Liver (tissue), 9 donors: Measurements from ENCODE around the gene PHKB. TPM values are rescaled to one million over a fixed set of nuclear protein-coding genes. Genes with fewer than 3 reads are reported as not detected.

Experiments used
- DNase-seq: peaks from one replicate; pipeline ENCODE4 v3.0.0-alpha.2; 2017; ENCODE audit warnings: low spot score
- H3K27ac ChIP-seq, 2 donors: one replicate each; pipeline ENCODE4 v1.7.0; 2013; ENCODE audit warnings: inconsistent platforms in 2 of 2, low read length in 2 of 2, control low read depth in 1 of 2, low read depth in 1 of 2, mild to moderate bottlenecking in 1 of 2
- H3K27me3 ChIP-seq, 4 donors: one replicate each; pipeline versions ENCODE4 v1.6.1 to v1.7.0; 2013; ENCODE audit warnings: low read length in 3 of 4, inconsistent platforms in 1 of 4, mild to moderate bottlenecking in 1 of 4, moderate library complexity in 1 of 4; ENCODE audit not compliant: control insufficient read depth in 4 of 4, insufficient read depth in 4 of 4
- H3K36me3 ChIP-seq, 4 donors: one replicate each; pipeline versions ENCODE4 v1.6.1 to v1.7.0; 2013; ENCODE audit warnings: low read length in 3 of 4, mild to moderate bottlenecking in 3 of 4, low read depth in 1 of 4, moderate library complexity in 1 of 4; ENCODE audit not compliant: control insufficient read depth in 4 of 4, insufficient read depth in 3 of 4
- H3K4me1 ChIP-seq, 4 donors: one replicate each; pipeline versions ENCODE4 v1.6.1 to v1.7.0; 2013; ENCODE audit warnings: low read length in 3 of 4, mild to moderate bottlenecking in 3 of 4, moderate library complexity in 1 of 4; ENCODE audit not compliant: control insufficient read depth in 4 of 4, insufficient read depth in 4 of 4
- H3K4me3 ChIP-seq, 3 donors: one replicate each; pipeline versions ENCODE4 v1.6.1 to v1.7.0; 2013; ENCODE audit warnings: low read length in 3 of 3, control low read depth in 1 of 3, low read depth in 1 of 3, mild to moderate bottlenecking in 1 of 3
- H3K9ac ChIP-seq, 2 donors: one replicate each; pipeline ENCODE4 v1.7.0; 2013; ENCODE audit warnings: low read length in 2 of 2, mild to moderate bottlenecking in 2 of 2, moderate library complexity in 2 of 2, control low read depth in 1 of 2, low read depth in 1 of 2
- H3K9me3 ChIP-seq, 4 donors: one replicate each; pipeline versions ENCODE4 v1.6.1 to v1.7.0; 2013; ENCODE audit warnings: low read length in 3 of 4; ENCODE audit not compliant: control insufficient read depth in 4 of 4
- CTCF ChIP-seq: fragments of 150-350 bp; IDR thresholded peaks from 2 replicates; pipeline ENCODE4 v1.5.1; 2017; ENCODE audit warnings: improper control_type of control experiment, low read depth, low read length; ENCODE audit not compliant: missing input control
- EGR1 ChIP-seq, 2 donors: IDR thresholded peaks; 2 replicates each; pipeline ENCODE4 v1.6.1; 2016 to 2018; ENCODE audit warnings: antibody characterized with exemption in 2 of 2, low read depth in 2 of 2
- FOXA1 ChIP-seq: IDR thresholded peaks from 2 replicates; pipeline ENCODE4 v1.6.1; 2016; ENCODE audit warnings: antibody characterized with exemption
- FOXA2 ChIP-seq: IDR thresholded peaks from 2 replicates; pipeline ENCODE4 v1.6.1; 2016; ENCODE audit warnings: antibody characterized with exemption
- GABPA ChIP-seq, 2 donors: IDR thresholded peaks in 1 of 2; conservative IDR thresholded peaks in 1 of 2; 2 replicates each; pipeline ENCODE4 v1.6.1; 2016; ENCODE audit warnings: antibody characterized with exemption in 2 of 2, mild to moderate bottlenecking in 1 of 2, moderate library complexity in 1 of 2
- HNF4A ChIP-seq, 2 donors: conservative IDR thresholded peaks; 2 replicates each; pipeline ENCODE4 v1.6.1; 2016; ENCODE audit warnings: antibody characterized with exemption in 2 of 2, mild to moderate bottlenecking in 2 of 2
- HNF4G ChIP-seq: IDR thresholded peaks from 2 replicates; pipeline ENCODE4 v1.6.1; 2016; ENCODE audit warnings: antibody characterized with exemption
- JUND ChIP-seq, 2 donors: IDR thresholded peaks; 2 replicates each; pipeline ENCODE4 v1.6.1; 2016; ENCODE audit warnings: antibody characterized with exemption in 2 of 2
- MAX ChIP-seq: IDR thresholded peaks from 2 replicates; pipeline ENCODE4 v1.6.1; 2016; ENCODE audit warnings: antibody characterized with exemption
- NR2F2 ChIP-seq: IDR thresholded peaks from 2 replicates; pipeline ENCODE4 v1.6.1; 2016; ENCODE audit warnings: antibody characterized with exemption
- RAD21 ChIP-seq, 2 donors: IDR thresholded peaks; 2 replicates each; pipeline ENCODE4 v1.6.1; 2016; ENCODE audit warnings: antibody characterized with exemption in 2 of 2, mild to moderate bottlenecking in 2 of 2
- REST ChIP-seq: IDR thresholded peaks from 2 replicates; pipeline ENCODE4 v1.6.1; 2016; ENCODE audit warnings: antibody characterized with exemption, mild to moderate bottlenecking
- RXRA ChIP-seq, 2 donors: IDR thresholded peaks; 2 replicates each; pipeline ENCODE4 v1.6.1; 2017 to 2018; ENCODE audit warnings: antibody characterized with exemption in 2 of 2, mild to moderate bottlenecking in 1 of 2
- SP1 ChIP-seq: IDR thresholded peaks from 2 replicates; pipeline ENCODE4 v1.6.1; 2018; ENCODE audit warnings: antibody characterized with exemption, mild to moderate bottlenecking
- TAF1 ChIP-seq: conservative IDR thresholded peaks from 2 replicates; pipeline ENCODE4 v1.6.1; 2016; ENCODE audit warnings: antibody characterized with exemption, mild to moderate bottlenecking
- YY1 ChIP-seq: IDR thresholded peaks from 2 replicates; pipeline ENCODE4 v1.6.1; 2016; ENCODE audit warnings: antibody characterized with exemption, mild to moderate bottlenecking
- ZBTB33 ChIP-seq: IDR thresholded peaks from 2 replicates; pipeline ENCODE4 v1.6.1; 2016; ENCODE audit warnings: antibody characterized with exemption
- WGBS: extraction: QIAGEN DNeasy Blood & Tissue Kit; methylation state at CpG from one replicate; pipeline ENCODE4 v1.1.7; 2013; 5-methylcytosine and 5-hydroxymethylcytosine counted together
- polyA plus RNA-seq, 2 donors: library from polyadenylated mRNA; stranded (reverse) in 1 of 2; unstranded in 1 of 2; fragments of 200-250 nt in 1 of 2; fragments of >200 nt in 1 of 2; fragmentation: Nextera tagmentation in 1 of 2; extraction: Ambion mirVana in 1 of 2; gene quantifications; one replicate each; pipeline versions ENCODE4 v1.2.1 to v1.2.3, GENCODE V29; 2013 to 2015
- total RNA-seq, 2 donors: library from RNA; depleted of rRNA; stranded (reverse); fragments of >200 nt; gene quantifications; one replicate each; pipeline ENCODE4 v1.2.3, GENCODE V29; 2014
- donor health status: healthy.
- donor health status: healthy.
- donor health status: healthy.
- donor health status: healthy.
- donor health status: healthy.

PHKB gene
- total and polyA plus RNA-seq, 4 donors = 13.2 to 49.1 (median 29.0) TPM

GRCh38 chr16:47561286-47561685, 100.2 kb downstream of the PHKB start:
- no peak for DNase-seq
- Histone ChIP-seq H3K27me3 (no peaks in the 10 kb centered on the region), H3K4me3 (no peak overlapping the region), H3K9me3 (no peaks in the 10 kb centered on the region), H3K4me1 (no peaks in the 10 kb centered on the region), H3K27ac (no peak overlapping the region), H3K36me3 (peaks cover 0 to 3% (median 0%) of the 10 kb centered on the region in 4 donors), H3K9ac (no peak overlapping the region)
- TF ChIP-seq SP1 = no peak
- WGBS = 97% methylated on average over 1 of the region's 1 CpG

- Histone ChIP-seq H3K4me1 (no peaks in the 10 kb centered on the region), H3K9me3 (no peaks in the 10 kb centered on the region), H3K9ac (no peak overlapping the region), H3K4me3 (no peak overlapping the region), H3K36me3 (peaks cover 0 to 7% (median 0%) of the 10 kb centered on the region in 4 donors), H3K27me3 (no peaks in the 10 kb centered on the region), H3K27ac (no peak overlapping the region)
- no peak for DNase-seq
- TF ChIP-seq CTCF (no peak), JUND (IDR thresholded peaks at IDR 0.05) (no peak), NR2F2 (no peak), TAF1 (no peak), REST (no peak), HNF4G (no peak), RAD21 (IDR thresholded peaks at IDR 0.05) (no peak), FOXA2 (no peak), ZBTB33 (no peak), EGR1 (IDR thresholded peaks at IDR 0.05; ENCODE audit: low read depth in 2 of 2) (no peak), MAX (no peak), YY1 (no peak), SP1 (no peak), HNF4A (conservative IDR thresholded peaks at IDR 0.05) (no peak), RXRA (IDR thresholded peaks at IDR 0.05) (no peak), GABPA (IDR thresholded peaks at IDR 0.05 in 1 of 2, conservative IDR thresholded peaks at IDR 0.05 in 1 of 2) (no peak), FOXA1 (no peak)
Observed at GRCh38 chr16:47562366-47562765, 101.2 kb downstream of the PHKB start.
